ENCODE measurements around the gene TNFAIP2. TPM values are rescaled to one million over a fixed set of nuclear protein-coding genes. Genes with fewer than 3 reads are reported as not detected.
A peak's percentile ranks its signal among the peaks of the same experiment; 100 is the strongest.

TNFAIP2 gene
- total and polyA plus RNA-seq, 3 donors from 2014 or later: 44.9 to 92.8 (median 51.8) TPM

DNA sequence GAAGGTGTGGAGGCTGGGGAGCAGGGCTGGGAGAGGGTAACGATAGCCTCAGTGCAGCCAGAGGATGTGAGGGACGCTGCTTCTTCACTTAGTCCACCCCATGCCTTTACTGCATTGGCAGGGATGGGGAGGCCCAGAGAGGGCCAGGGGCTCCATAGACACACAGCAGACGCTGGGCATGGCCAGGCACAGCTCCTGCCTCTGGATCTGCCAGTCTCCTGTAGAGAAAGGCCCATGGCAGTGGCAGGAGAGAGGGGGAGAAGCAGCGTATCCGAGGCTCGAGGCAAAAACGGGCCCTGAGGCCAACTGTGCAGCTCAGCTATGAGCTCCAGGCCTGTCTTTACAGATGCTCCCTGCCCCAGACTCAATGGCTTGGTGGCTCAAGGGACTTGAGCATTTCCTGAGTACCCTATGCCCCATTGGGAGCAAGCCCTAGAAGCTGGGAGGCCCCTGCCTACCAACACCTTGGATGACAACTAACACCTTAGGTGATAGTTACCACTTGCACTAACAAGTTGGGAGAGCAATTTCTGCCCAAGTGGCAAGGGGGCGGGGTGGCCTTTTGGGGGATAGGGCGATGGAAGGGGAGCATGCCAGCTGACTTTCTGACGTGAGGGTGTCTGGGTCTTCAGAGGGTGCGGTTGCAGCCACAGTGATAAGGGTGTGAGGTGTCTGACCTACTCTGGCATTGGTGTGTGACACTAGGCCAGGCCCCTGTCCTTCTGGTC is 44.2 kb upstream of the TNFAIP2 start:
- H3K4me3 ChIP-seq: no peak overlapping the region
- no peaks in the 10 kb centered on the region for H3K36me3 ChIP-seq (ENCODE audit: low read depth, missing control alignments)
- H3K4me1 ChIP-seq: peaks cover 11% of the 10 kb centered on the region
- WGBS, 2 donors: 78 to 79% methylated on average over 8 to 11 of the region's 11 CpGs
- no peaks in the 10 kb centered on the region for H3K9me3 ChIP-seq
- no peak for DNase-seq
- intact Hi-C loops (cut with DNase I; ENCODE audit: low total_unique reads): no loop called here
- no peaks in the 10 kb centered on the region for H3K27me3 ChIP-seq
- TF ChIP-seq POLR2A (IDR thresholded peaks at IDR 0.05): no peak
- TF ChIP-seq, protein P1, sequence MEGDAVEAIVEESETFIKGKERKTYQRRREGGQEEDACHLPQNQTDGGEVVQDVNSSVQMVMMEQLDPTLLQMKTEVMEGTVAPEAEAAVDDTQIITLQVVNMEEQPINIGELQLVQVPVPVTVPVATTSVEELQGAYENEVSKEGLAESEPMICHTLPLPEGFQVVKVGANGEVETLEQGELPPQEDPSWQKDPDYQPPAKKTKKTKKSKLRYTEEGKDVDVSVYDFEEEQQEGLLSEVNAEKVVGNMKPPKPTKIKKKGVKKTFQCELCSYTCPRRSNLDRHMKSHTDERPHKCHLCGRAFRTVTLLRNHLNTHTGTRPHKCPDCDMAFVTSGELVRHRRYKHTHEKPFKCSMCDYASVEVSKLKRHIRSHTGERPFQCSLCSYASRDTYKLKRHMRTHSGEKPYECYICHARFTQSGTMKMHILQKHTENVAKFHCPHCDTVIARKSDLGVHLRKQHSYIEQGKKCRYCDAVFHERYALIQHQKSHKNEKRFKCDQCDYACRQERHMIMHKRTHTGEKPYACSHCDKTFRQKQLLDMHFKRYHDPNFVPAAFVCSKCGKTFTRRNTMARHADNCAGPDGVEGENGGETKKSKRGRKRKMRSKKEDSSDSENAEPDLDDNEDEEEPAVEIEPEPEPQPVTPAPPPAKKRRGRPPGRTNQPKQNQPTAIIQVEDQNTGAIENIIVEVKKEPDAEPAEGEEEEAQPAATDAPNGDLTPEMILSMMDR (IDR thresholded peaks at IDR 0.05): no peak
- H3K27ac ChIP-seq: no peak overlapping the region

DNA sequence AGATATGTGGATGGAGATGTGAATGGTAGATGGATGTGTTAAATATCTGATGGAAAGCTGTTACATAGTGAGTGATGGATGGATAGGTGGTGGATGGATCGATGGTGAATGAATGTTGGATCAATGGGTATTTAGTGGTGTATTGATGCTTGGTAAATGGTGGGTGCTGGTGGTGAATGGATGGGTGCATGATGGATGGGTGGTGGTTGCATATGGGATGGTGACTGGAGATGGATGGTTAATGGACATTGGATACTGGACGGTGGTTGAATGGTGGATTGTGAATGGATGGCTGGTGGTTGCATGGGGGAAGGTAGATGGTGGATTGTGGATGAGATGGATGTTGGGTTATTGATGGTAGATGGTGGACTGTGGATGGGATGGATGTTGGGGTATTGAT is 41.3 kb upstream of the TNFAIP2 start:
- Histone ChIP-seq H3K4me1 (peaks cover 2% of the 10 kb centered on the region), H3K9me3 (no peaks in the 10 kb centered on the region), H3K27me3 (no peaks in the 10 kb centered on the region), H3K36me3 (ENCODE audit: low read depth, missing control alignments) (no peaks in the 10 kb centered on the region), H3K27ac (no peak overlapping the region), H3K4me3 (no peak overlapping the region)
- DNase-seq: no peak
- WGBS, 2 donors: 92 to 95% methylated on average over 2 of the region's 2 CpGs
- intact Hi-C loops (cut with DNase I; ENCODE audit: low total_unique reads): no loop called here
- TF ChIP-seq POLR2A (IDR thresholded peaks at IDR 0.05): no peak
- TF ChIP-seq, protein P1 (IDR thresholded peaks at IDR 0.05): no peak

DNA sequence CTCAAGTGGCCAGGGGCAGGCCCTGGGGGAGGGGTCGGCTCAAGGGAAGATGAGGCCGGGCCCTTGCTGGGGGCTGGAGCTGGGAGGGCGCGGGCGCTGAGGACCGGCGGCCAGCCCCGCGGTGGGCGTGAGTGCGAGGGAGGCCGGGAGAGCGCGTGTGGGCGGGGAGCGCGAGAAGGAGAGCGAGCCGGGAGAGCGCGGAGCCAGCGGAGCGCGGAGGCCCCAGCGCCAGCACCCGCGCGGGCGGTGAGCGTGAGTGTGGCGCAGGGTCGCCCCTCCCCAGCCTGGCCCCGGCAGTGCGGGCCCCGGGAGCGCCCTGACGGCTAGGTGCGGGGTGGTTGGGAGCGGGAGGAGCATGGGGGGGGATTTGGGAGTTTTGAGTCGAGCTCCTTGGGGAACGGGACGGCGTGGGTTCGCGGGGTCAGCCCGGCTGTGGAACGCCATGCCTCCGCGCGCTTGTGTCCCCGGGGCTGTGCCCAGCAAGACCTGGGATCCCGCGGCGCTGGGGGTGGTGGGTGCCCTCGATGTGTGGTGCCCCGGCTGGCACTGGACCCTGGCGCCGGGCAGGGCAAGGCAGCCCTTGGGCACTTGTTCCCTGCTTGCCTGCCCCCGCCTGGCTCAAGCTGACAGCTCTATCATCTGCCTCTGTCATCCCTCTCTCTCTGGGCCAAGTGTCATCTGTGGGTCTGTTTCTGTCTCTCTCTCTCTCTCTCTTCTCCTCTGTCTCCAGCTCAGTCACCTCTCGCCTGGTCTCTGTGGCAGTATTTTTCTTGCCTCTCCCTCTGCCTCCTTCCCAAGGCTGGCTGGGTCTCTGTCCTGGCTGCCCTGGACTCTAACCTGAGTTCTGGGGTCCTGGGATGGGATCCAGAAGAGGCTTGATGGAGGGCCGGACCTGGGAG is 39.0 kb upstream of the TNFAIP2 start, which contains the start of gene LBHD2:
LBHD2 (plus strand) TSS at position 190 of the 899 bp plus-strand sequence. CDS start 1,803 bp downstream, outside the sequence.
- intact Hi-C loops (cut with DNase I; ENCODE audit: low total_unique reads): no loop called here
- Histone ChIP-seq H3K4me3 (peak within 1 kb of the TSS; percentile 31 to 36), H3K36me3 (ENCODE audit: low read depth, missing control alignments) (no peaks in the 10 kb centered on the region), H3K27ac (no peak within 1 kb of the TSS), H3K4me1 (peaks cover 9% of the 10 kb centered on the region), H3K9me3 (no peaks in the 10 kb centered on the region), H3K27me3 (no peaks in the 10 kb centered on the region)
- 12 to 50% methylated on average over 5 to 61 of the region's 61 CpGs for WGBS, 2 donors
- TF ChIP-seq, protein P1 (IDR thresholded peaks at IDR 0.05): no peak
- TF ChIP-seq POLR2A (IDR thresholded peaks at IDR 0.05): no peak
- DNase-seq: no peak

DNA sequence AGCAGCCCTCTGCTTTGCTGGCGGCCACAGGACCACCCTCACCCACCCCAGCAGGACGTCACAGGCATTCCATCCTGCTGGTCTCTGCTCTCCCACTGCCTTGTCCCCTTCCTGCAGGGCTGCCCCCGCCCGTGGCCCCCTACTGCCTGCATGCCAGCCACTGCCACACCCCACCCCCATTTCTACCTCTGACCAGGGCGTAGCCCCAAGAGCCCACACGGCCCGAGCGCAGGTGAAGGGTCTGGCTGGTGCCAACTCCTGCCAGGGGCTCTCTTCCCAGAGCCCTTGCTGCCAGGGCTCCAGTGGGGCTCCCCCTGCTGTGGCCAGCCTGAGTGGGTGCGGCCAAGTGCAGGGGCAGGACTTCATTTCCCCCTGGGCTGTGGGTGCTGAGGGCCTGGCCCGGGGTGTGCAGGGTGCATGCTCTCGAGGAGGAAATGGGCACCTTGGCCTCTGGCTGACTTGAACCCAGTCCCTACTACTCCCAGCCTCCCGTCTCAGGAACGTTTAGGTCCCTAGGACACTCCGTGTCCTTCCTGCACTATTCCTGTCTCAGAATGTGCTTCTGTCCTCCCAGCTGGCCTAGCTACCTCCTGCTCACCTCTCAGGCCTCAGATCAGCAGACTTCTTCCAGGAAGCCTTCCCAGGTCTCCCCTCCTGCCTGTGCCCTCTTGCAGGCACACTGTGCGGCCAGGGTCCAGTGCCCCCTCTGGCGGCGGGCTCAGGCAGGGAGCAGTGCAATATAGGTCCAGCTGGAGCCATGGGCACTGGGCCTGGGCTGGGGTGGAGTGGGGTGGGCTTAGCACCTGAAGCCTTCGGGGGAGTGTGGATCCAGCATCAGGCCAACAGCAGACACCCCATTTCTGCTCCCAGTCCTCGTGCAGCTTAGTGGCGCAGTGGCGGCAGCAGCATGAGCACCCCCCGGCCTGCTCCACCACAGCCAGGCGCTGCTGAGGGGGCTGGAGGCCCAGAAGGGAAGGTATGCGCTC is 37.9 kb upstream of the TNFAIP2 start:
- WGBS, 2 donors: 78 to 88% methylated on average over 12 to 23 of the region's 24 CpGs
- H3K4me3 ChIP-seq: no peak overlapping the region
- H3K27me3 ChIP-seq: no peaks in the 10 kb centered on the region
- DNase-seq: no peak
- TF ChIP-seq POLR2A (IDR thresholded peaks at IDR 0.05): no peak
- TF ChIP-seq, protein P1 (IDR thresholded peaks at IDR 0.05): no peak
- intact Hi-C loops (cut with DNase I; ENCODE audit: low total_unique reads): no loop called here
- no peak overlapping the region for H3K27ac ChIP-seq
- H3K9me3 ChIP-seq: no peaks in the 10 kb centered on the region
- peaks cover 9% of the 10 kb centered on the region for H3K4me1 ChIP-seq
- no peaks in the 10 kb centered on the region for H3K36me3 ChIP-seq (ENCODE audit: low read depth, missing control alignments)

Data from testis (tissue), 3 donors.